GM21526 (cell line): Measurements from ENCODE around the gene MBNL2.

Source experiments
- ATAC-seq: cut with Tn5 transposase; IDR thresholded peaks from one replicate; pipeline ENCODE4 v1.9.1; 2021; ENCODE audit warnings: moderate library complexity; ENCODE audit not compliant: unreplicated experiment, low FRiP score

MBNL2 gene

DNA sequence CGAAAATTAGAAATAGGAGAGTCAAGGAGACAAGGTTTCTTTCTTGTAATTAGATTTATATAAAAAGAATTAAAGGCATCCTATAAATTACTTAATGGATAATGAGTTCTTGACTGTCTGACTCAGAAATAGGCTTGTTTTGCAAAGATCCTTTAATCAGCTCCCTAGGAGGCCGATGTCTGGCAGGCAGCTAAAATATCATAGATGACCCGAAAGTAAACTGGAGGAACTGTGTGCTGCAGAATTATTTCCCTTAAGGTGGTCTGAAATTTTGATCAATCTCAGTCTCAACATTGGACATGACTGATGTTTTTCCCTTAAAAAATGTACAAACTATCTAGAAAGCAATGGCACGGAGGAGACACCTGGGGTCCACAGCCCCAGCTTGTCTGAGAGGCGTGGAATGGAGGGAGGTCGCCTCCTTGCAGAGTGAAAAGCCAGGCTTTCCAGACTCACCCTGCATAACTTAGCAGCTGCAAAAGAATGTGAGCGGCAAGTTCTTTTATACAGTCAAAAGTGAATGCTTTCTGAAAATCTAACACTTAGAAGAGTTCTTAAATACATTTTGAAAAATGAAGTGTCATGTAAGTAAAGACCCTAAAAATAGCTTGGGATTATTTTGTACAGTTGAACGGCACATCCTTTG lies 44.8 kb downstream of the MBNL2 start:
- ATAC-seq, result no peak

DNA sequence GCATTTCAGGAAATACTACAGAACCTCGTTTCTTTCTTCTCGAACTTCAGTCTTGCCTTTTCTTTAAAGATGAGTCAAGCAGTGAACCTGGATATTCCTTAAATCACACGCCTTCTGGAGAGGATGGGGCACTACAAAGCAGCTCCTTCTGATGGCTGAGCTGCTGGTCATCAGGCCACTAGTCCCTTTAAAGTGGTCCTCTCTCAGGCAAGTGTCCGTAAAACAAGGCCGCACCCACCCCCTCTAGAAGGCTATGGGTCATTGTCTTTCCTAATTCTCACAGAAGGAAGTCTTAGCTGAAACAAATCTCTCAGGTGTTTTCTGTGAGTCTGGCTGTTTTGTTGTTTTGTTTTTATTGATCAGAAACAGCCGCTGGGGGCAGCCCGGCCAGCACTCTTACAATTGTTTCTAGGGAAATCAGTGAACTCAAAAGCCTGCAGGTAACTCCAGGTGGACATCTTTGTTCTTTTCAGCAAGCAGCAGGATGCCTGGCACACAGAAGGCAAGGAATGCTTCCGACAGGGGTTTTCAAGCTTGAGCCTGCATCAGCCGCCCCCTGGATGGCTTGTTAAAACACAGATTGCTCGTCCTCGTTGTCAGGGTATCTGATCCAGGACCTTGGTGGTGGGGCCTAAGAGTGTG lies 45.4 kb downstream of the MBNL2 start:
- no peak for ATAC-seq

DNA sequence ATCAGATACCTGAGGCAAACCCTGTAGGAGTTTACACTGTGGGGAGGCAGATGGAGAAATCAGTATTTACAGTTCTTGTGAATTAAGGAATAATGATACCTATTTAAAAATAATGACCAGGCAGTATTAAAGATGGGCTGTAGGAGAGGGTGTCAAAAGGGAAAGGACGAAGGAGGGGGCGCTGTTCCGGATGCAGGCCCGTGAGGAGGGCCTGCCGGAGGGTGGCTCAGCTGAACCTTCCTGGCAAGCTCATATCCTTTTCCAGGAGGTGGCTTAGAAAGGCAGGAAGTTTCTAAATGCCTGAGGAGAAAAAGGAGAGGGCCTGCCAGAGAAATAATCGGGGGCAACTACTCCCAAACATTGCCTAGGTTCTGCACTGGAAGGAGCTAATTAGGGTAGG lies 46.6 kb downstream of the MBNL2 start:
- ATAC-seq, result no peak

DNA sequence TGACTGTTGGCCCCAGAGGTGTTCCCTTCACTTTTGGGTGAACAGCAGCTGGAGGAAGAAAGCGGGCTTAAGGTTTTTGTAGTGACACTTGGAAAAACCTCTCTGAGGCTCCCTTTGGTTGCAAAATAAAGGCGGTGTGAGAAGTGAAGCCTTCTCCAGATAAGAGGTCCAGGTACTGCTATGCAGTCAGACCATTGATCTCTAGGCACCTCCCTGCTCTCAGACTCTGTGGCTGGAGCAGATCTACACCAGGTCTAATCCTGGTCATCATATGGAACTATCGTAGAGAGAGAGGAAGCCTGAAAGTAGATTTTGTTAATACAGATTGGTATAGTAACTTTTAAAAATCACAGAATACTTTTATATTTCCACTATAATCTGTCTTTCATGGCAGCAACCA lies 47.5 kb downstream of the MBNL2 start:
- no peak for ATAC-seq

DNA sequence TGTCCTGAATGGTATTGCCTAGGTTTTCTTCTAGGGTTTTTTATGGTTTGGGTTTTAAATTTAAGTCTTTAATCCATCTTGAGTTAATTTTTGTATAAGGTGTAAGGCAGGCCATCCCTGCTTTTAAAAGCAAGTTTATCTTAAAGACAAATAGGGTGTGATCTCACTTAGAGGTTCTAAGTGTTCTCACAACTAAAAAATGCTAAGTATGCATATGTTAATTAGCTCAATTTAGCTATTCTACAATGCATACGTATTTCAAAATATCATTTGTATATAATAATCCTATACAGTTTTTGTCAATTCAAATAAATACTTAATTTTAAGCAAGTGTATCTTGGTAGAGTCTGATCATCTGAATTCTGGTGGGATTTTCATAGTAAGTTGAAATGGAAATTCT lies 50.4 kb downstream of the MBNL2 start:
- ATAC-seq, result no peak

DNA sequence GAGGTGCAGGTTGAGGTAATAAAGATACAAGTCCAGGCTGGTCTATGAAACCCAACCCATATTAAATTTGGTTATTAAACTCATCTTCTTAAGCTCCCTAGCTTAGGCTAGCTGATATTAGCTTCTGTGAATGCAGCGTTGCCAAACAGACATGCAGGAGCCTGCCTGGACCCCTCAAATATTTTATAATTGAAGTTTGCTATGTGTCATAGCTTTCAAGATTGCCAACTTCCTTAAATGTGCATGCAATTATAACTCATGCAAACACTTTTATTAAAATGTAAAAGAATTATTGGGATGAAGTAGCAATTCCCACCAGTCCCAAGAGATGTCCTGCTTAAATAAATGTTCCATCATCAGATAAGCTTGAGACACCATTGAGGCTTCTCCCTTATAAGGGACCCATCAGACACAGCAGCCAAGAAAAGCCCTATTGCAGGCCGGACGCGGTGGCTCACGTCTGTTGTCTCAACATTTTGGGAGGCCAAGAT lies 51.3 kb downstream of the MBNL2 start:
- ATAC-seq, result no peak

DNA sequence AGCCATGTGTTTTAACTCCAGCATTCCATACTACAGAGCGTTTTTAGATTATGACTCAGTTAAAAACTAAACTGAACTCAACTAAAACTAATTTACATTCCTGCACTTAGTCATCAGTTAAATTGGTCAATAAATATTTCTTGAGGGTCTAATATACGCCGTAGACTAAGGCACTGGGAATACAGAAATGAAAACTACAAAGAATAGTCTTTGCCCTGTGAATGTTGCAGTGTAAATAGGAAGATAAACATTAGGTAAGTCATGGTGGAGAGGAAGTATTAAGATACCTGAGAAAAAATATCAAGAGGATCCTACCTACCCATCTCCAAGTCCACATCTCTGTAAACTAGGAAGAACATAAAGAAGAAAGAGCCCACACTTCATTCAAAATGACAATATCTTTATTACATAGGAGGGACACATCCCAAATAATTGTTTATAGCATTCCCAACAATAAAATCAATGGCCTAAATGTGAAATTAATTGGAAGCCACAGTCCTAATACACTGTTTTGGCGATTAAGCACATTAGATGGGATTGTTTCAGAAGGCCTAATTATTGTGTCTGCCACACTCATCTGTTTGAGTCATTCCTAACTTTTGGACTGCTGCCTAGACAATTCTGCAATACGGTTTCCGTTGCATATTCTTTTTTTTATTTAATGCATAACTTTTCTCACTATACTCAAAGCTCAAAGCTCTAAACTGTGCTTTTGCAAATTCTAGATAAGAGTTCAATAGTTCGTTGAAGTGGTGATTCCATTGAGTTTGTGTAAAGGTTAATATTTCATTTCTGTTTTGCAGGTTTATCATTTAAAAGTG lies 52.9 kb downstream of the MBNL2 start:
- no peak for ATAC-seq

DNA sequence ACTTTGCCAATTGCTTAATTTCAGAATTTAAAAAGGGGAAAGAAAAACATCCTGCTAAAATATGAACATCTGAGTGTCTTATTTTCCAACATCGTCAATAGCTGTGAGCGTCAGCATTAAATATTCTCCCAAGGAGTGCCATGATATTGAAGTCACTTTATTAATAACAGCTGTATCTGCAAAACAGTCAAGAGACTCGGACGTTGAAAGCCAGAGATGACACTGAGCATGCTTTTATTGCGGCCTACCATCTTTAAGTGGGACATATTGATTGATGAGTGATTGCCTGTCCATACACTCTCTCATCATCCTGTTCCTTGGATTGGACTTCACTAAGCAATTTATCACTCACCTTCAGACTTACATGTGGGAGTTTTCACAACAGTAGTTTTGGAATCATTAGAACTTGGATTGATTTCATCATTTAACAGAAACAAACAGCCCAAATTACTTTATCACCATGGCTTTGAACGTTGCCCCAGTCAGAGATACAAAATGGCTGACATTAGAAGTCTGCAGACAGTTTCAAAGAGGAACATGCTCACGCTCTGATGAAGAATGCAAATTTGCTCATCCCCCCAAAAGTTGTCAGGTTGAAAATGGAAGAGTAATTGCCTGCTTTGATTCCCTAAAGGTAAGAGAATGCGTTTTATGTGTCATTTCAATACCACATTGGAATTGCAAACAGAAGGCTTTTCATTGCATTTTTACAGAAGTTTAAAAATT lies 53.8 kb downstream of the MBNL2 start:
- ATAC-seq, result no peak

DNA sequence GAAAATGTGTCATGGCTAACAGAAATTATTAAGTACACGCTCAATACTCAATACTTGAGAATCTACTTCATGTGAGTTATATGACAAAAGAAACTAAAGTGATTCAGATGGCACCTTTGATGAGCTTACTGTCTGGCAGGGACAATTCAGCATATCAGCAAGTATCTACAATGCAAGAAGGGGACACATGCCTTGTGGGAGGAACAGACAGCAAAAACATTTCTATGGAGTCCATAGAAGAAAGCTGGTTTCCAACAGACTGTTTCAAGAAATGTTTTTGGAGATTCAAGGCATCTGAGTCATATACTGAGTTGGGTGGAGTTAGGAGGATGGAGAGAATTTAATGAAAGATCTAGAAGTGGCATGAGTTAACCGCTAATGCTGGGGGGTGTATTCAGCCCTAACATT lies 54.7 kb downstream of the MBNL2 start:
- no peak for ATAC-seq

DNA sequence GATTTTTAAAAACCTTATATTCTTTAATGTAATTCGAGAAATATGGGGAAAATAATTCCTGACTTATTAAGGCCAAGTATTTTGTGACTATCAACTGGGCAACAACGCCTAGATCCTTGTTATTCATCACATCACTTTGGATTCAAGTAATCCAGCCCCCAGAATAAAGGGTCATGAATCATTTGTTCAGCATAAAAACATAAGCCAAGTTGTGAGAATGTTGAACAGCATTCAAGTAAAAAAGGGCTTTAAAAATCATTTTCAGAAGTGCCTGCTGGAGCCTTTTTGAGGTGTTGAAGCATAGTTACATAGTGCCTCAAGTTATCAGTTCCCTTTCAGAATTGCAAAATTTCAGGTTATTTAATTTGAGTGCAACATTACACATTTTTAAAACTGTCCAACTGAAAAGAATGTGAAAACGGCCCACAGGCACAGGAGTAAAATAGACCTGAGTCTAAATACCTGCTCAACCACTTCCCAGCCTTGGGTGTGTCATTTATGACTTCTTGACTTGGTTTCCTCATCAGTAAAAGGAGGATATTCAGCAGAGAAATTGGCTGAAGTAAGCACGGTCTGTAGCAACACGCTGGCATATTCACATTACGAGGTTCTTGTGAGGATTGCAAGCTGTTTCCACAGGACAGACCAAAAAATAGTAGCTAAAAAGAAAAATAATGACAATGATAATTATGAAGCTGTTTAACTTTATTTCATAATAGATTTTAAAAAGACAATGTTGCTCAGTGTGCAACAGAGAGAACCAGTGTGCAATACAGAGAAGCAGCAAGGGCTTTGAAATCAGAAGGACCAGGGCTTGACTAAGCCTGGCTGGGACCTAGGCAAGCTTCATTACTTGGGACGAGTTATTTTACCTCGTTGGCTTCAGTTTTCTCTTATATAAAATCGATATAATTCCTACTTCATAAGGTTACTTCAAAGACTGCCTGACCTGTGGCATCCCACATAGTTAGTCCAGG lies 56.6 kb downstream of the MBNL2 start:
- no peak for ATAC-seq

DNA sequence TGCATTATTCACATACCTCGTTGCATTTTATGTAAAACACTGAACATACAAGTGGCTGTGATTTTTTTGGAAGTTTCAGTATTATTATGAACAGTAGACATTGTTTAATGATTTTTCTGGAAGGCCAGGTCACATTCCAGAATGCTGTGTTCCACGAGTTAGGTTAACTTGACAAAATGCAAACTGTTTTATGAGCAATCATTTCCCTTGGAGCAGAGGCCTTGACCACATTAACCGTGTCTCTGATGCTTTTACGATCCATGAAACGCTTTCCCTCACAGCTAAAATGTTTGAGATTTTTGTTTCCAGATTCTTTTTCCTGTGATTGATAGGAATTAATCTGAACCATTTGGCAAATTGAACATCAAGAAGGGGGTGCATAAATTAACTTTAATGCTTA lies 57.8 kb downstream of the MBNL2 start:
- ATAC-seq, result no peak

DNA sequence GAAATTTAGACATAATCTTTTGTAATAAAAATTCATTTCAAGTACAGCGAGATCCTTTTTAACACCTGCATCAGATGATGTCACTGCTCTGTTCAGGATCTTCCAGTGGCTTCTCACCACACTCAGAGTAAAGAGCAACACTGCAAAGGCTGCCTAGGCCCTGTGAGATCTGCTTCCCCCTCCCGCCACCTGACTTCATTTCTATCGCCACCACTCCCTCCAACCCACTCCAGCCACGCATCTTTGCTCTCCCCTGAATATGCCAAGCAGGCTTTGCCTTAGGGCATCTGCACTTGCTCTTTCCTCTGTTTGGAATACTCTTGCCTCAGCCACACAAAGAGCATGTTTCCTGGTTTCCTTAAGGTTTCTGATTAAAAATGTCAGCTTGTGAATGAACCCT lies 58.3 kb downstream of the MBNL2 start:
- no peak for ATAC-seq

DNA sequence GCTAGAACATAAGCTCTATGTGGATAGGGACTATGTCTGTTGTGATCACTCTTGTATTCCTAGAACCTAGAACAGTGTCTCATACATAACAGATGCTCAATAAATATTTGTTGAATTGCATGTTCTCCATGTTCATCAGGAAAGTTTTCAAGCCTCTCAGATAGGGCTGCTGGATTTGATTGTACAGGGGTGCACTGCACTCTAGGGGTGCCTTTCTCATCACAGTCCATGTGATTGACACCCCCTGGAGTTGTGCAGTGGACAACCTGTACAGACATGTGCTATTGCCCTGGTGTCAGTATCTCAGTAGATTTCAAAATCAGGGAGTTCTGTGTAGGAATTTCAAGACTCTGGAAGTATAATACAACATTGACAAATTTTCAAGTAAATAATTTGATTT lies 58.9 kb downstream of the MBNL2 start:
- ATAC-seq, result no peak

DNA sequence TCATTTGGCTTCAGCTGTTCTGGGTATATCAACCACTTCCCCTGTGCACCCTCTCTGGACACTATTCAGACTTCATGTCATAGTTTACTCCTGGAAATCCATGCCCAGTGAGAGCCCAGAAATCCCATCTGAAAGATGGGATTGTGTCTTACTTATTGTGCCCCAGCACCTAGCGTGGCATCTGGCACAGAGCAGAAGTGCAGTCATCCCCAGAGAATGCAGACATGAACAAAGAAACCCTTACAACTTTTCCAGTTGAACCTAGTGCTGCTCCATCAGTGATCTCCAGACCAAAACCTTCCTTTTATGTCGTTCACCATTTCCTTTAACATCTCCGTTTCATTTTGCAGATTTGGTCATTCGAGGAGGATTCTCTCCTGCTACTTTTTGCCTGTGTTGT lies 60.6 kb downstream of the MBNL2 start:
- ATAC-seq, result no peak

DNA sequence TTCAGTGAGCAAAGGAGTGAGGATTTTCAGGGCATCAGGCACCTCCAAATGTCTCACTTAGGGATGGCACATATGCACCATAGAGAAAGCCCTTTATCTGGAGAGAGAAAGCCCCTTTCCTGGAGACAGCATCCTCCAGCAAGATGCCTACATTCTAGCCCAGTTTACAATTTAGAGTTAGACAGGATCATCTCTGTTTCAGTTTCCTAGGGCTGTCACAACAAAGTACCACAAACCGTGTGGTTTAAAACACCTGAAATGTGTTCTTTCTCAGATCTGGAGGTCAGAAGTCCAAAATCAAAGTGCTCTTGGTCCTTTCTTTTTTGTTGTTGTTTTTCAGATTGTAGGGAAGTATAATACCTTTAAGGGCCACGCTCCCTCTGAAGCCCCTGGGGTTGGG lies 61.8 kb downstream of the MBNL2 start:
- no peak for ATAC-seq

DNA sequence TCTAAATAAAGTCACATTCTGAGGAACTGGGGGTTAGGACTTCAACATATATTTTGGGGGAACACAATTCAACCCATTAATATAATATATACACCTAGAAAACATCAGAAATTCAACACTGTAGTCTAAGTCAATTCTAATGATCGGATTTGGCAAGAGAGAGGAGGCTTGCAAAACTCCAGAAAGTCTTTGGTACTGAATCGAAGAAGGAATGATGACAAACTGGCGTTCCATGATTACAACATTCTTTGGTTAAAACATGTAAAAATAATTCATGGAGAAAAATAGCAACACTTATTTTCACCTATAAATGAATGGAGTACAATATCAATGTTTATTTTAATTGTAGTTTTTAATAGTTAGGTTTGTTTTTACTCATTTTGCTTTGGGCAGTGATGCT lies 62.4 kb downstream of the MBNL2 start:
- ATAC-seq, result no peak

DNA sequence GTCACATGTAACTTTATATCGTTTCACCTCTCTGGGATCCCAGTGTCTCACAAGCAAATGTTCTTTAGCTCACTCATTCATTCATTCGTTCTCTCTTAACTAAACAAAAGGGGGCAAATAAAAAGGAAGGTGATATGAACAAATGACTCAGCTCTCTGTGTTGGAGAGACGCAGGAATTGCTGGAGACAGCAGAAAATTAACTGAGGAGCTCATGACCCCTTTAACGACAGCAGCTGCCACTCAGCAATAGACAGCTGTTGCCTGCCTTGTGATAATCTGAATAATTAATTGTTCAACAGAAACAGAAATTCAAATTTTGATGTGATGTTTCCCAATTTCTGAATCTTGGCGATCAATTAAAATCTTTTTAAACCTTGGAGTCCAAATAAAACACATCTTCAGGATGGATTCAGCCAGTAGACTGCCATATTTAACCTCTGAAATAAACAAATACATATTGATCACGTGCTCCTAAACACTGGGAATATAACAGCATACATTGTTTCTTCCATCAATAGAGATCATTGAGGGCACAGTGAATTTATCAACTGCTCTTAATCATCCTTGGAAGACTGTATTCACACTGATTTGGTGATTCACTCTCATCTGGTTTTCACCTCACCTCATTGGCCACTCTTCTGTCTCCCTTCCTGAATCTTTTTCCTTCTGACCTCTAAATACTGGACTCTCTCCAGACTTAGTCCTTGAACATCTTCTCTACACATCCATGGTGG lies 63.3 kb downstream of the MBNL2 start:
- ATAC-seq, result no peak

DNA sequence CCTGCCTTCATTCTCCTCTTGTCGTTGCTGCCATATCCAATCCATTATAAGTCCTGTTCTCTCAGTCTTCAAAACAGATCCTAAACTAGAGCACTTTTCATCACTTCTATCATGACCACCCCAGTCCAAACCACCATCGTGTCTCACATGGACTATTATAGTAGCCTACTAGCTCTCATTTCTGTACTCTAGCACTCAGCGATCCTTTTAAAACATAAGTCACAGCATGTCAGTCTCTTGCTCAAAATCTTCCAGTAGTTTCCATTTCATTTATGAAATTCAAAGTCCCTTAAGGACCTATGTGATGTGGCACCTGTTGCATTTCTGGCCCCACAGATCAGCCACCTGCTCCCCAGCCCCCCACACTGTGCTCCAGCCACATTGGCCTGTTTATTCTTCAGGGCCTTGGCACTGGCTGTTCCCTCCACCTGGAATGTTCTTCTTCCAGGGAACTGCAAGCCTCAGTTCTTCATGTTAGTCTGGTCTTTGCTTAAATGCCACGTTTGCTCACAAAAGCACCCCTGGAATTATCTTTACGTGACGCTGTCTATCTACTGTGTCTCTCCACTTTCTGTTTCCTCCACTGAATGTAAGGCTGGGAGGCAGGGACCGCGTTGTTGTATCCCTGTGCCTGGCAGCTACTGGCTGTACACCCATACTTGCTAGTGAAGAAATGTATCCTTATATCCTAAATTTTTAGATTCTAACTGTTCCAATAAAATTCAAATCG lies 64.3 kb downstream of the MBNL2 start:
- ATAC-seq, result no peak

DNA sequence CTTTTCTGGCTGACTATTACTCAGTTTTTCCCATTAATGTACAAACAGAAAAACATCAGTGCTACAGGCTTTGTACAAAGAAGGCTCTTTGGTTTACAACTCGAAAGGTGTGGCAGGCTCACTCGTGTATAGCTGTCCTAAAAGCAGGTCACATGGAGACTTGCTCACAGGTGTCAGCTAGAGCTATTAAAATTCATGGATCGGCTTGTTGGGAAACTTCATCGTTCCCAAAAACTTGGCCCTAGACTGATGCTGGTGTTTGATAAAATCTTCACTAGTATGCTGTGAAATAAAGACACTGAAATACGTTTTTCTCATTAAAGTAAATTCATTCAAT lies 64.9 kb downstream of the MBNL2 start:
- ATAC-seq, result no peak
